HepG2 (cell line): ENCODE results near the gene ZNF554. TPM values are rescaled to one million over a fixed set of nuclear protein-coding genes. Genes with fewer than 3 reads are reported as not detected.
"Not testable (repeated sequence)": the region's sequence is repeated elsewhere in the genome, so short reads cannot be mapped to it uniquely, and the experiment has no call there.

Source experiments
- ATAC-seq: fragments of 200-7000 bp; cut with Tn5 transposase; 3 replicates; pipeline ENCODE4 v1.9.1; 2020; ENCODE audit warnings: mild to moderate bottlenecking, moderate library complexity
- BruUV-seq: library from RNA; stranded (reverse); fragments of 400-500 nt; replicated peaks from 2 replicates; lab custom pipeline; 2021; lab: Mats Ljungman, UMichigan
- CTCF ChIA-PET: fragments of 300-600 bp; formaldehyde crosslinking; extraction: SDS; loops from one replicate; lab custom pipeline; 2021; ENCODE audit warnings: low total read pairs, inconsistent platforms, low intra/inter-chr PET ratio; lab: Yijun Ruan, JAX
- POLR2A ChIA-PET: fragments of 350-600 bp; sonication (Branson Sonifier 250); formaldehyde crosslinking; loops from one replicate; lab custom pipeline; 2020; ENCODE audit warnings: antibody characterized with exemption, inconsistent platforms; lab: Yijun Ruan, JAX
- DNase-seq: peaks from one replicate; pipeline ENCODE4 v3.0.0-alpha.2; 2015; ENCODE audit warnings: low spot score
- FAIRE-seq: peaks from 3 replicates; lab custom pipeline; 2011; peaks lifted over from hg19 to GRCh38; lab: Jason Lieb, UNC
- H2AFZ ChIP-seq: one replicate; pipeline ENCODE4 v1.6.1; 2011; ENCODE audit warnings: low read length, inconsistent platforms
- H3K27ac ChIP-seq: fragments of 300-600 bp; 3 replicates; pipeline ENCODE4 v1.8.0; 2011; ENCODE audit warnings: mixed run types, mild to moderate bottlenecking, mixed read lengths, low read length, inconsistent platforms; ENCODE audit not compliant: insufficient read depth; ENCODE audit errors: extremely low read length
- H3K27me3 ChIP-seq, 2 experiments: fragments of 200-600 bp in 1 of 2; 2 replicates in 1 of 2; 3 replicates in 1 of 2; pipeline versions ENCODE4 v1.6.0 to v1.8.0; 2011; ENCODE audit warnings: low read length in 2 of 2, mild to moderate bottlenecking in 2 of 2, moderate library complexity in 2 of 2, inconsistent platforms in 1 of 2; ENCODE audit not compliant: insufficient read depth in 2 of 2, control insufficient read depth in 1 of 2
- H3K36me3 ChIP-seq, 2 experiments: fragments of 200-600 bp in 1 of 2; replicated peaks in 1 of 2; 2 replicates in 1 of 2; 3 replicates in 1 of 2; pipeline versions ENCODE4 v1.5.1 to v1.8.0; 2011; ENCODE audit warnings: low read length in 2 of 2, inconsistent platforms in 1 of 2; ENCODE audit not compliant: insufficient read depth in 2 of 2, control insufficient read depth in 1 of 2
- H3K4me1 ChIP-seq: 2 replicates; pipeline ENCODE4 v1.5.1; 2012; ENCODE audit warnings: low read length, inconsistent platforms; ENCODE audit not compliant: insufficient read depth
- H3K4me2 ChIP-seq: 2 replicates; pipeline ENCODE4 v1.6.0; 2011; ENCODE audit warnings: low read depth, low read length, inconsistent platforms
- H3K4me3 ChIP-seq, 3 experiments: fragments of 200-600 bp in 1 of 3; sonication (generic), shearing (Covaris generic) in 1 of 3; replicated peaks in 1 of 3; 2 replicates each; pipeline ENCODE4 v1.5.1; 2011 to 2016; ENCODE audit warnings: low read length in 3 of 3, inconsistent platforms in 2 of 3, low read depth in 2 of 3, mild to moderate bottlenecking in 2 of 3, control low read depth in 1 of 3, mixed read lengths in 1 of 3; ENCODE audit not compliant: insufficient read depth in 1 of 3
- H3K79me2 ChIP-seq: one replicate; pipeline ENCODE4 v1.6.1; 2011; ENCODE audit warnings: low read length, inconsistent platforms; ENCODE audit not compliant: insufficient read depth
- H3K9ac ChIP-seq: 2 replicates; pipeline ENCODE4 v1.6.0; 2011; ENCODE audit warnings: mild to moderate bottlenecking, low read depth, low read length, inconsistent platforms; ENCODE audit not compliant: insufficient read depth
- H3K9me3 ChIP-seq: 2 replicates; pipeline ENCODE4 v1.5.1; 2012; ENCODE audit warnings: mild to moderate bottlenecking, low read length
- H4K20me1 ChIP-seq: 2 replicates; pipeline ENCODE4 v1.6.0; 2011; ENCODE audit warnings: inconsistent platforms, mild to moderate bottlenecking, low read length, moderate library complexity; ENCODE audit not compliant: insufficient read depth
- RBAK ChIP-seq: sonication (generic); formaldehyde crosslinking; IDR thresholded peaks from 2 replicates; pipeline ENCODE4 v1.5.1; 2020; ENCODE audit warnings: mild to moderate bottlenecking, missing genetic modification reagents
- TBX3 ChIP-seq: fragments of 450-650 bp; IDR thresholded peaks from 2 replicates; pipeline ENCODE4 v1.6.1; 2017; ENCODE audit warnings: antibody characterized with exemption, mild to moderate bottlenecking, inconsistent platforms, borderline replicate concordance
- ZNF337 ChIP-seq: sonication (generic); formaldehyde crosslinking; IDR thresholded peaks from 2 replicates; pipeline ENCODE4 v1.5.1; 2020; ENCODE audit warnings: missing genetic modification reagents, low read depth, mild to moderate bottlenecking, borderline replicate concordance
- WGBS: methylation state at CpG from one replicate; pipeline ENCODE4 v1.1.6; 2017; ENCODE audit warnings: low lambda C conversion rate; 5-methylcytosine and 5-hydroxymethylcytosine counted together
- in situ Hi-C: cut with HindIII; loops from 2 replicates; pipeline ENCODE4 v1.10.0; 2017; ENCODE audit warnings: low pct_unique_long_range_greater_than_20kb; ENCODE audit not compliant: extremely low pct_ligation_motif_present
- intact Hi-C: fragments of 100-400 bp; cut with micrococcal nuclease; formaldehyde crosslinking; loops from one replicate; pipeline ENCODE4 v1.10.0; 2022; ENCODE audit not compliant: unreplicated experiment
- polyA plus RNA-seq, 8 experiments: library from polyadenylated mRNA; depleted of rRNA in 3 of 8; stranded (reverse) in 7 of 8; unstranded in 1 of 8; fragments of >200 nt; fragmentation: Illumina TruSeq in 4 of 8; extraction: Trizol in 4 of 8; gene quantifications; 2 replicates each; pipeline versions ENCODE4 v1.2.1 to v1.2.3, GENCODE V29; 2011 to 2016; ENCODE audit warnings: low read depth in 4 of 8, missing spikeins in 1 of 8, mixed read lengths in 1 of 8; ENCODE audit not compliant: insufficient read depth in 1 of 8
- total RNA-seq, 5 experiments: library from RNA; depleted of rRNA; stranded (reverse); fragments of >200 nt; fragmentation: Illumina TruSeq; extraction: Trizol; gene quantifications; 2 replicates each; pipeline ENCODE4 v1.2.3, GENCODE V29; 2016; ENCODE audit warnings: low read depth in 1 of 5
- TF ChIP-seq, protein P1 (sequence below): sonication (generic); formaldehyde crosslinking; IDR thresholded peaks from 2 replicates; pipeline ENCODE4 v1.8.1; 2022; ENCODE audit warnings: mild to moderate bottlenecking, missing genetic modification reagents
- TF ChIP-seq, protein P2 (sequence below): sonication (generic); formaldehyde crosslinking; IDR thresholded peaks from 2 replicates; pipeline ENCODE4 v1.4.0; 2020; ENCODE audit warnings: missing genetic modification reagents

The ZNF554 gene
- total and polyA plus RNA-seq, 2 of the 13 experiments (the other 11 are each of a cell fraction or from before 2014, with no cell fraction given) = 2.2 to 2.7 TPM

DNA sequence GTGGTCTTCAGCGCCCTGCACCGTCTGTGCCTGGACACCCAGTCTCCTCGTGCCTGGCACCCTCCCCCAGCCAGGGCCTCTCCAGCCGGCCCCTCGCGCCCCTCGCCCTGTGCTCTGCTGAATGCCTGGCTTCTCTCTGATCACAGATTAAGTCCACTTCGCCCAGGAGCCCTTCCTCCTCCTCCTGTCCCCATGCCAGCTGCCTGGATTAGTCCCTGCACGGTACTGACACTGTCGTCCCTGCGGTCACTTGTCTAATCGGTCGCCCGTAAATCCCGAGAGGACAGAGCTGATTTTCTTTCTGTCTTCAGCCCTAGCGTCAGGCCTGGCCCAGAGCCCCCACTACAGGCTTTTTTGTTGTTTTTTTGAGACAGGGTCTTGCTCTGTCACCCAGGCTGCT, 27.8 kb upstream of the ZNF554 start:
- Histone ChIP-seq H3K4me3 (no peak overlapping the region), H3K9me3 (no peaks in the 10 kb centered on the region), H3K4me1 (peaks cover 47% of the 10 kb centered on the region), H3K27ac (no peak overlapping the region), H3K27me3 (no peaks in the 10 kb centered on the region), H3K9ac (no peak overlapping the region), H2AFZ (no peak overlapping the region), H3K36me3 (peaks cover 20 to 49% of the 10 kb centered on the region in 2 experiments), H3K79me2 (peaks cover 23% of the 10 kb centered on the region), H3K4me2 (no peak overlapping the region), H4K20me1 (peaks cover 15% of the 10 kb centered on the region)
- ChIA-PET POLR2A (no interaction called here), CTCF (no interaction called here)
- intact Hi-C loops (no loop called here), in situ Hi-C loops (no loop called here)
- WGBS = 93% methylated on average over 16 of the region's 16 CpGs
- no TSS peak for BruUV-seq
- TF ChIP-seq ZNF337 (CRISPR knock-in tag) (no peak), TBX3 (no peak), RBAK (CRISPR knock-in tag) (no peak)
- TF ChIP-seq, protein P1, sequence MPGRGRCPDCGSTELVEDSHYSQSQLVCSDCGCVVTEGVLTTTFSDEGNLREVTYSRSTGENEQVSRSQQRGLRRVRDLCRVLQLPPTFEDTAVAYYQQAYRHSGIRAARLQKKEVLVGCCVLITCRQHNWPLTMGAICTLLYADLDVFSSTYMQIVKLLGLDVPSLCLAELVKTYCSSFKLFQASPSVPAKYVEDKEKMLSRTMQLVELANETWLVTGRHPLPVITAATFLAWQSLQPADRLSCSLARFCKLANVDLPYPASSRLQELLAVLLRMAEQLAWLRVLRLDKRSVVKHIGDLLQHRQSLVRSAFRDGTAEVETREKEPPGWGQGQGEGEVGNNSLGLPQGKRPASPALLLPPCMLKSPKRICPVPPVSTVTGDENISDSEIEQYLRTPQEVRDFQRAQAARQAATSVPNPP (CRISPR knock-in tag) = no peak
- TF ChIP-seq, protein P2, sequence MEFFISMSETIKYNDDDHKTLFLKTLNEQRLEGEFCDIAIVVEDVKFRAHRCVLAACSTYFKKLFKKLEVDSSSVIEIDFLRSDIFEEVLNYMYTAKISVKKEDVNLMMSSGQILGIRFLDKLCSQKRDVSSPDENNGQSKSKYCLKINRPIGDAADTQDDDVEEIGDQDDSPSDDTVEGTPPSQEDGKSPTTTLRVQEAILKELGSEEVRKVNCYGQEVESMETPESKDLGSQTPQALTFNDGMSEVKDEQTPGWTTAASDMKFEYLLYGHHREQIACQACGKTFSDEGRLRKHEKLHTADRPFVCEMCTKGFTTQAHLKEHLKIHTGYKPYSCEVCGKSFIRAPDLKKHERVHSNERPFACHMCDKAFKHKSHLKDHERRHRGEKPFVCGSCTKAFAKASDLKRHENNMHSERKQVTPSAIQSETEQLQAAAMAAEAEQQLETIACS (CRISPR knock-in tag) = no peak
- TF ChIP-seq, all 625 proteins: peak for 0
- FAIRE-seq (no peak), DNase-seq (no peak), ATAC-seq (no peak)

DNA sequence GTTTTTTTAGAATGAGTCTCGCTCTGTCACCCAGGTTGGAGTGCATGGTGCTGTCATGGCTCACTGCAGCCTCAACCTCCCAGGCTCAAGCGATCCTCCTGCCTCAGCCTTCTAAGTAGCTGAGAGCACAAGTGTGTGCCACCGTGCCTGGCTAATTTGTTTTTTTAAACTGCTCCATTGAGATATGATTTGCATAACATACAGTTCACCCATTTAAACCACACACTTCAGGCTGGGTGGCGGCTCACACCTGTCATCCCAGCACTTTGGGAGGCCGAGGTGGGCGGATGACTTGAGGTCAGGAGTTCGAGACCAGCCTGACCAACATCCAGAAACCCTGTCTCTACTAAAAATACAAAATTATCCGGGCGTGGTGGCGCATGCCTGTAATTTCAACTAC, 27.0 kb upstream of the ZNF554 start:
- H3K4me3 ChIP-seq, CTCF ChIA-PET, FAIRE-seq, H3K9ac ChIP-seq, intact Hi-C loops, H3K27me3 ChIP-seq, POLR2A ChIA-PET, H3K27ac ChIP-seq, H3K4me2 ChIP-seq, H3K9me3 ChIP-seq, ATAC-seq, DNase-seq, in situ Hi-C loops, BruUV-seq, H2AFZ ChIP-seq: not testable (repeated sequence)
- Histone ChIP-seq H3K36me3 (peaks cover 20 to 57% of the 10 kb centered on the region in 2 experiments), H3K79me2 (peaks cover 15% of the 10 kb centered on the region), H3K4me1 (peaks cover 39% of the 10 kb centered on the region), H4K20me1 (peaks cover 15% of the 10 kb centered on the region)
- WGBS = 99% methylated on average over 10 of the region's 10 CpGs
